ENCODE results near the gene MYEF2.

MYEF2 gene

GRCh38 chr15:48144889-48145288, 33.2 kb downstream of the MYEF2 start:
- DNase-seq (ENCODE audit: low read depth): no peak

- DNase-seq (ENCODE audit: low read depth): no peak
Observed at GRCh38 chr15:48143856-48144255, 34.2 kb downstream of the MYEF2 start.

- DNase-seq (ENCODE audit: low read depth): no peak
Observed at GRCh38 chr15:48132874-48133273, 45.2 kb downstream of the MYEF2 start.

- DNase-seq (ENCODE audit: low read depth): no peak
Observed at GRCh38 chr15:48131324-48131723, 46.8 kb downstream of the MYEF2 start.

GRCh38 chr15:48126667-48127355, 51.3 kb downstream of the MYEF2 start:
- DNase-seq (ENCODE audit: low read depth): no peak

GRCh38 chr15:48121849-48122248, 56.2 kb downstream of the MYEF2 start:
- DNase-seq (ENCODE audit: low read depth): no peak

GRCh38 chr15:48120745-48121144, 57.4 kb downstream of the MYEF2 start, which contains the start of gene SLC24A5:
Gene SLC24A5, plus strand, starts transcription at chr15:48120990. Its CDS starts 55 bp downstream, at chr15:48121045.
- DNase-seq (ENCODE audit: low read depth): no peak

- DNase-seq (ENCODE audit: low read depth): no peak
Observed at GRCh38 chr15:48119277-48119676, 58.8 kb downstream of the MYEF2 start.

- DNase-seq (ENCODE audit: low read depth): no peak
Observed at GRCh38 chr15:48112242-48112641, 65.9 kb downstream of the MYEF2 start.

GRCh38 chr15:48109856-48110531, 68.1 kb downstream of the MYEF2 start:
- no peak for DNase-seq (ENCODE audit: low read depth)

GRCh38 chr15:48109212-48109611, 68.9 kb downstream of the MYEF2 start:
- no peak for DNase-seq (ENCODE audit: low read depth)

- DNase-seq (ENCODE audit: low read depth): no peak
Observed at GRCh38 chr15:48105936-48106335, 72.2 kb downstream of the MYEF2 start.

- no peak for DNase-seq (ENCODE audit: low read depth)
Observed at GRCh38 chr15:48103647-48104046, 74.4 kb downstream of the MYEF2 start.

GRCh38 chr15:48102167-48102566, 75.9 kb downstream of the MYEF2 start:
- no peak for DNase-seq (ENCODE audit: low read depth)

GRCh38 chr15:48101376-48101961, 76.6 kb downstream of the MYEF2 start:
- no peak for DNase-seq (ENCODE audit: low read depth)

GRCh38 chr15:48097264-48097663, 80.8 kb downstream of the MYEF2 start:
- DNase-seq (ENCODE audit: low read depth): no peak

GRCh38 chr15:48096813-48097212, 81.3 kb downstream of the MYEF2 start:
- peak; percentile 23 for DNase-seq (ENCODE audit: low read depth)

- no peak for DNase-seq (ENCODE audit: low read depth)
Observed at GRCh38 chr15:48096355-48096786, 81.7 kb downstream of the MYEF2 start.

- no peak for DNase-seq (ENCODE audit: low read depth)
Observed at GRCh38 chr15:48091522-48091921, 86.6 kb downstream of the MYEF2 start.

- DNase-seq (ENCODE audit: low read depth): no peak
Observed at GRCh38 chr15:48090666-48091065, 87.4 kb downstream of the MYEF2 start.

- DNase-seq (ENCODE audit: low read depth): no peak
Observed at GRCh38 chr15:48090115-48090514, 88.0 kb downstream of the MYEF2 start.

GRCh38 chr15:48089702-48090101, 88.4 kb downstream of the MYEF2 start:
- DNase-seq (ENCODE audit: low read depth): no peak

GRCh38 chr15:48087844-48088243, 90.3 kb downstream of the MYEF2 start:
- DNase-seq (ENCODE audit: low read depth): no peak

Data from fibroblast of gingiva (primary cell).